Measurements from ENCODE around the gene PPARD.

Gene PPARD

GRCh38 chr6:35406711-35407485 lies 64.5 kb downstream of the PPARD start:
- Histone ChIP-seq H3K9ac (ENCODE audit: low read depth, low read length) (no peak overlapping the region), H3K27me3 (ENCODE audit: control insufficient read depth, insufficient read depth, low read length) (no peaks in the 10 kb centered on the region), H3K4me1 (ENCODE audit: control insufficient read depth, insufficient read depth, low read length) (no peaks in the 10 kb centered on the region), H3K9me3 (ENCODE audit: control insufficient read depth, insufficient read depth, low read length) (no peaks in the 10 kb centered on the region), H3K36me3 (ENCODE audit: control insufficient read depth, insufficient read depth, low read length) (no peaks in the 10 kb centered on the region), H3K4me3 (ENCODE audit: low read depth, low read length) (no peak overlapping the region)

- Histone ChIP-seq H3K36me3 (ENCODE audit: control insufficient read depth, insufficient read depth, low read length) (no peaks in the 10 kb centered on the region), H3K4me3 (ENCODE audit: low read depth, low read length) (no peak overlapping the region), H3K4me1 (ENCODE audit: control insufficient read depth, insufficient read depth, low read length) (no peaks in the 10 kb centered on the region), H3K9ac (ENCODE audit: low read depth, low read length) (no peak overlapping the region), H3K9me3 (ENCODE audit: control insufficient read depth, insufficient read depth, low read length) (no peaks in the 10 kb centered on the region), H3K27me3 (ENCODE audit: control insufficient read depth, insufficient read depth, low read length) (no peaks in the 10 kb centered on the region)
Observed at GRCh38 chr6:35409245-35409644, 66.9 kb downstream of the PPARD start.

GRCh38 chr6:35410131-35410530 lies 67.8 kb downstream of the PPARD start:
- H3K4me1 ChIP-seq (ENCODE audit: control insufficient read depth, insufficient read depth, low read length), result no peaks in the 10 kb centered on the region
- no peak overlapping the region for H3K9ac ChIP-seq (ENCODE audit: low read depth, low read length)
- no peaks in the 10 kb centered on the region for H3K36me3 ChIP-seq (ENCODE audit: control insufficient read depth, insufficient read depth, low read length)
- H3K9me3 ChIP-seq (ENCODE audit: control insufficient read depth, insufficient read depth, low read length), result no peaks in the 10 kb centered on the region
- no peaks in the 10 kb centered on the region for H3K27me3 ChIP-seq (ENCODE audit: control insufficient read depth, insufficient read depth, low read length)
- H3K4me3 ChIP-seq (ENCODE audit: low read depth, low read length), result no peak overlapping the region

- Histone ChIP-seq H3K4me1 (ENCODE audit: control insufficient read depth, insufficient read depth, low read length) (no peaks in the 10 kb centered on the region), H3K27me3 (ENCODE audit: control insufficient read depth, insufficient read depth, low read length) (no peaks in the 10 kb centered on the region), H3K9me3 (ENCODE audit: control insufficient read depth, insufficient read depth, low read length) (no peaks in the 10 kb centered on the region), H3K4me3 (ENCODE audit: low read depth, low read length) (no peak overlapping the region), H3K36me3 (ENCODE audit: control insufficient read depth, insufficient read depth, low read length) (no peaks in the 10 kb centered on the region), H3K9ac (ENCODE audit: low read depth, low read length) (no peak overlapping the region)
Observed at GRCh38 chr6:35411066-35411465, 68.7 kb downstream of the PPARD start.

GRCh38 chr6:35412102-35412501 lies 69.7 kb downstream of the PPARD start:
- no peak overlapping the region for H3K4me3 ChIP-seq (ENCODE audit: low read depth, low read length)
- H3K4me1 ChIP-seq (ENCODE audit: control insufficient read depth, insufficient read depth, low read length), result no peaks in the 10 kb centered on the region
- no peak overlapping the region for H3K9ac ChIP-seq (ENCODE audit: low read depth, low read length)
- no peaks in the 10 kb centered on the region for H3K36me3 ChIP-seq (ENCODE audit: control insufficient read depth, insufficient read depth, low read length)
- H3K9me3 ChIP-seq (ENCODE audit: control insufficient read depth, insufficient read depth, low read length), result no peaks in the 10 kb centered on the region
- no peaks in the 10 kb centered on the region for H3K27me3 ChIP-seq (ENCODE audit: control insufficient read depth, insufficient read depth, low read length)

- no peaks in the 10 kb centered on the region for H3K27me3 ChIP-seq (ENCODE audit: control insufficient read depth, insufficient read depth, low read length)
- no peak overlapping the region for H3K9ac ChIP-seq (ENCODE audit: low read depth, low read length)
- H3K4me3 ChIP-seq (ENCODE audit: low read depth, low read length), result no peak overlapping the region
- no peaks in the 10 kb centered on the region for H3K9me3 ChIP-seq (ENCODE audit: control insufficient read depth, insufficient read depth, low read length)
- H3K36me3 ChIP-seq (ENCODE audit: control insufficient read depth, insufficient read depth, low read length), result peaks cover 2% of the 10 kb centered on the region
- no peaks in the 10 kb centered on the region for H3K4me1 ChIP-seq (ENCODE audit: control insufficient read depth, insufficient read depth, low read length)
Observed at GRCh38 chr6:35413911-35414310, 71.6 kb downstream of the PPARD start.

GRCh38 chr6:35415065-35415891 lies 72.9 kb downstream of the PPARD start:
- H3K4me3 ChIP-seq (ENCODE audit: low read depth, low read length), result no peak overlapping the region
- peaks cover 6% of the 10 kb centered on the region for H3K36me3 ChIP-seq (ENCODE audit: control insufficient read depth, insufficient read depth, low read length)
- no peaks in the 10 kb centered on the region for H3K9me3 ChIP-seq (ENCODE audit: control insufficient read depth, insufficient read depth, low read length)
- H3K9ac ChIP-seq (ENCODE audit: low read depth, low read length), result no peak overlapping the region
- H3K27me3 ChIP-seq (ENCODE audit: control insufficient read depth, insufficient read depth, low read length), result no peaks in the 10 kb centered on the region
- peaks cover 2% of the 10 kb centered on the region for H3K4me1 ChIP-seq (ENCODE audit: control insufficient read depth, insufficient read depth, low read length)

GRCh38 chr6:35417979-35418661 lies 75.8 kb downstream of the PPARD start:
- H3K36me3 ChIP-seq (ENCODE audit: control insufficient read depth, insufficient read depth, low read length), result peaks cover 7% of the 10 kb centered on the region
- H3K27me3 ChIP-seq (ENCODE audit: control insufficient read depth, insufficient read depth, low read length), result no peaks in the 10 kb centered on the region
- H3K4me3 ChIP-seq (ENCODE audit: low read depth, low read length), result no peak overlapping the region
- H3K9me3 ChIP-seq (ENCODE audit: control insufficient read depth, insufficient read depth, low read length), result no peaks in the 10 kb centered on the region
- H3K4me1 ChIP-seq (ENCODE audit: control insufficient read depth, insufficient read depth, low read length), result peaks cover 2% of the 10 kb centered on the region
- H3K9ac ChIP-seq (ENCODE audit: low read depth, low read length), result no peak overlapping the region

- Histone ChIP-seq H3K9ac (ENCODE audit: low read depth, low read length) (no peak overlapping the region), H3K36me3 (ENCODE audit: control insufficient read depth, insufficient read depth, low read length) (peaks cover 13% of the 10 kb centered on the region), H3K4me3 (ENCODE audit: low read depth, low read length) (no peak overlapping the region), H3K9me3 (ENCODE audit: control insufficient read depth, insufficient read depth, low read length) (no peaks in the 10 kb centered on the region), H3K27me3 (ENCODE audit: control insufficient read depth, insufficient read depth, low read length) (no peaks in the 10 kb centered on the region), H3K4me1 (ENCODE audit: control insufficient read depth, insufficient read depth, low read length) (peaks cover 2% of the 10 kb centered on the region)
Observed at GRCh38 chr6:35419417-35419816, 77.1 kb downstream of the PPARD start.

- Histone ChIP-seq H3K4me1 (ENCODE audit: control insufficient read depth, insufficient read depth, low read length) (peaks cover 2% of the 10 kb centered on the region), H3K4me3 (ENCODE audit: low read depth, low read length) (no peak overlapping the region), H3K36me3 (ENCODE audit: control insufficient read depth, insufficient read depth, low read length) (peaks cover 17% of the 10 kb centered on the region), H3K9ac (ENCODE audit: low read depth, low read length) (no peak overlapping the region), H3K9me3 (ENCODE audit: control insufficient read depth, insufficient read depth, low read length) (no peaks in the 10 kb centered on the region), H3K27me3 (ENCODE audit: control insufficient read depth, insufficient read depth, low read length) (no peaks in the 10 kb centered on the region)
Observed at GRCh38 chr6:35419961-35420360, 77.6 kb downstream of the PPARD start.

- H3K36me3 ChIP-seq (ENCODE audit: control insufficient read depth, insufficient read depth, low read length), result peaks cover 16% of the 10 kb centered on the region
- peaks cover 3% of the 10 kb centered on the region for H3K9me3 ChIP-seq (ENCODE audit: control insufficient read depth, insufficient read depth, low read length)
- peaks cover 4% of the 10 kb centered on the region for H3K4me1 ChIP-seq (ENCODE audit: control insufficient read depth, insufficient read depth, low read length)
- H3K9ac ChIP-seq (ENCODE audit: low read depth, low read length), result no peak overlapping the region
- H3K4me3 ChIP-seq (ENCODE audit: low read depth, low read length), result no peak overlapping the region
- no peaks in the 10 kb centered on the region for H3K27me3 ChIP-seq (ENCODE audit: control insufficient read depth, insufficient read depth, low read length)
Observed at GRCh38 chr6:35425284-35425683, 82.9 kb downstream of the PPARD start.

Data from iPS-15b (cell line).